Stomach (tissue), 9 donors: ENCODE measurements around the gene SLC16A8. TPM values are rescaled to one million over a fixed set of nuclear protein-coding genes. Genes with fewer than 3 reads are reported as not detected.

Experiments used
- DNase-seq, 2 donors: peaks; one replicate each; pipeline versions ENCODE4 v3.0.0 to v3.0.0-alpha.2; 2013 to 2019
- H3K27ac ChIP-seq, 5 donors: fragments of 200-600 bp in 4 of 5; sonication (generic) in 4 of 5; one replicate each; pipeline ENCODE4 v1.5.1; 2013 to 2019; ENCODE audit warnings: mild to moderate bottlenecking in 1 of 5, moderate library complexity in 1 of 5
- H3K27me3 ChIP-seq, 3 donors: fragments of 200-600 bp; sonication (generic); one replicate each; pipeline ENCODE4 v1.5.1; 2017 to 2019; ENCODE audit warnings: mixed run types in 1 of 3
- H3K36me3 ChIP-seq, 4 donors: fragments of 200-600 bp; sonication (generic); 1 replicate in 3 of 4; 2 replicates in 1 of 4; pipeline ENCODE4 v1.5.1; 2016 to 2019
- H3K4me1 ChIP-seq, 4 donors: fragments of 200-600 bp; sonication (generic); one replicate each; pipeline ENCODE4 v1.5.1; 2016 to 2019
- H3K4me3 ChIP-seq, 4 donors: fragments of 200-600 bp; sonication (generic) in 3 of 4; one replicate each; pipeline ENCODE4 v1.5.1; 2016 to 2019; ENCODE audit warnings: mild to moderate bottlenecking in 1 of 4
- H3K9me3 ChIP-seq, 4 donors: fragments of 200-600 bp; sonication (generic); one replicate each; pipeline ENCODE4 v1.5.1; 2016 to 2019
- CTCF ChIP-seq, 7 experiments: fragments of 450-650 bp in 4 of 7; fragments of 200-600 bp in 3 of 7; sonication (generic) in 3 of 7; IDR thresholded peaks; one replicate each; pipeline ENCODE4 v1.5.1; 2016 to 2019; ENCODE audit warnings: antibody characterized with exemption in 7 of 7, control low read depth in 2 of 7, mild to moderate bottlenecking in 1 of 7
- EP300 ChIP-seq: sonication (generic); formaldehyde crosslinking; IDR thresholded peaks from one replicate; pipeline ENCODE4 v1.6.1; 2017; ENCODE audit warnings: antibody characterized with exemption
- POLR2A ChIP-seq, 4 donors: fragments of 450-650 bp; IDR thresholded peaks; one replicate each; pipeline ENCODE4 v1.6.1; 2016; ENCODE audit warnings: antibody characterized with exemption in 4 of 4, control low read depth in 2 of 4, mild to moderate bottlenecking in 1 of 4, moderate library complexity in 1 of 4
- POLR2AphosphoS5 ChIP-seq, 3 donors: sonication (generic); formaldehyde crosslinking; IDR thresholded peaks; one replicate each; pipeline ENCODE4 v1.6.1; 2016; ENCODE audit warnings: antibody characterized with exemption in 3 of 3
- WGBS, 5 donors: extraction: QIAGEN DNeasy Blood & Tissue Kit in 3 of 5; methylation state at CpG; one replicate each; pipeline versions ENCODE4 v1.1.5 to v1.1.7; 2013 to 2018; 5-methylcytosine and 5-hydroxymethylcytosine counted together
- intact Hi-C: fragments of 100-400 bp; cut with DNase I; formaldehyde crosslinking; loops from one replicate; pipeline ENCODE4 v1.15.1; 2023; ENCODE audit warnings: low total_unique reads
- polyA plus RNA-seq, 3 donors: library from polyadenylated mRNA; stranded (reverse); fragments of 200-250 nt; gene quantifications; one replicate each; pipeline ENCODE4 v1.2.3, GENCODE V29; 2013
- total RNA-seq, 5 donors: library from RNA; depleted of rRNA; stranded (reverse); fragments of >200 nt; gene quantifications; one replicate each; pipeline versions ENCODE4 v1.1.0 to v1.2.3, GENCODE V29; 2014 to 2016
- donor health status: healthy with polysubstance abuse.
- donor health status: Bipolar disorder and iron deficiency.
- donor health status: healthy.

SLC16A8 gene
- total and polyA plus RNA-seq, 8 donors, result 0.48 TPM; not detected in 7

GRCh38 chr22:38098410-38099249 is 14.6 kb upstream of the SLC16A8 start:
- H3K4me1 ChIP-seq, result peaks cover 0 to 12% (median 6%) of the 10 kb centered on the region in 4 donors
- peaks cover 0 to 10% (median 0%) of the 10 kb centered on the region in 4 donors for H3K36me3 ChIP-seq
- no peaks in the 10 kb centered on the region for H3K27me3 ChIP-seq
- no peak overlapping the region for H3K4me3 ChIP-seq
- WGBS, 5 donors, result 63 to 73% (median 66%) methylated on average over 8 to 9 of the region's 9 CpGs
- TF ChIP-seq EP300 (no peak), CTCF (IDR thresholded peaks at IDR 0.05) (no peak), POLR2AphosphoS5 (IDR thresholded peaks at IDR 0.05) (no peak), POLR2A (IDR thresholded peaks at IDR 0.05) (no peak)
- DNase-seq, result peak in 1 of 2 donors; percentile 63
- no peak overlapping the region for H3K27ac ChIP-seq
- no peaks in the 10 kb centered on the region for H3K9me3 ChIP-seq
- intact Hi-C loops, result no loop called here

GRCh38 chr22:38097557-38098409 is 13.8 kb upstream of the SLC16A8 start:
- no peaks in the 10 kb centered on the region for H3K27me3 ChIP-seq
- peaks cover 0 to 12% (median 6%) of the 10 kb centered on the region in 4 donors for H3K4me1 ChIP-seq
- no peak for TF ChIP-seq POLR2A (IDR thresholded peaks at IDR 0.05)
- TF ChIP-seq POLR2AphosphoS5 (IDR thresholded peaks at IDR 0.05), result no peak
- no peak for TF ChIP-seq EP300
- no peak for TF ChIP-seq CTCF (IDR thresholded peaks at IDR 0.05)
- H3K4me3 ChIP-seq, result no peak overlapping the region
- 54 to 72% (median 59%) methylated on average over 22 to 30 of the region's 32 CpGs for WGBS, 5 donors
- H3K9me3 ChIP-seq, result no peaks in the 10 kb centered on the region
- intact Hi-C loops, result no loop called here
- peak in 1 of 2 donors; percentile 68 for DNase-seq
- no peak overlapping the region for H3K27ac ChIP-seq
- peaks cover 0 to 11% (median 0%) of the 10 kb centered on the region in 4 donors for H3K36me3 ChIP-seq

- Histone ChIP-seq H3K36me3 (peaks cover 0 to 13% (median 0%) of the 10 kb centered on the region in 4 donors), H3K4me3 (no peak overlapping the region), H3K27ac (no peak overlapping the region), H3K27me3 (no peaks in the 10 kb centered on the region), H3K4me1 (peaks cover 0 to 12% (median 6%) of the 10 kb centered on the region in 4 donors), H3K9me3 (no peaks in the 10 kb centered on the region)
- WGBS, 5 donors, result 85 to 96% (median 90%) methylated on average over 10 to 15 of the region's 15 CpGs
- TF ChIP-seq POLR2AphosphoS5 (IDR thresholded peaks at IDR 0.05) (no peak), POLR2A (IDR thresholded peaks at IDR 0.05) (no peak), EP300 (no peak), CTCF (IDR thresholded peaks at IDR 0.05) (no peak)
- intact Hi-C loops, result no loop called here
- DNase-seq, result no peak
Observed at GRCh38 chr22:38097058-38097457, 13.1 kb upstream of the SLC16A8 start.

GRCh38 chr22:38089474-38089851 is 5.5 kb upstream of the SLC16A8 start:
- peaks cover 0 to 33% (median 12%) of the 10 kb centered on the region in 3 donors for H3K27me3 ChIP-seq
- no peak overlapping the region for H3K27ac ChIP-seq
- H3K4me1 ChIP-seq, result peaks cover 5 to 14% (median 10%) of the 10 kb centered on the region in 4 donors
- TF ChIP-seq CTCF (IDR thresholded peaks at IDR 0.05) (no peak), EP300 (no peak), POLR2A (IDR thresholded peaks at IDR 0.05) (no peak), POLR2AphosphoS5 (IDR thresholded peaks at IDR 0.05) (no peak)
- peaks cover 0 to 34% (median 10%) of the 10 kb centered on the region in 4 donors for H3K36me3 ChIP-seq
- 39 to 75% (median 63%) methylated on average over 8 to 34 of the region's 34 CpGs for WGBS, 5 donors
- H3K4me3 ChIP-seq, result peak overlapping the region in 3 of 4 donors; percentile 20 to 30 (median 29)
- no peak for DNase-seq
- H3K9me3 ChIP-seq, result no peaks in the 10 kb centered on the region
- intact Hi-C loops, result no loop called here
